ENCODE measurements around the gene BIRC2. TPM values are rescaled to one million over a fixed set of nuclear protein-coding genes. Genes with fewer than 3 reads are reported as not detected.

BIRC2 gene
- total and polyA plus RNA-seq, 10 of the 15 experiments (the other 5 are each of a cell fraction or from before 2014, with no cell fraction given): 13.8 to 75.8 (median 26.5) TPM

DNA sequence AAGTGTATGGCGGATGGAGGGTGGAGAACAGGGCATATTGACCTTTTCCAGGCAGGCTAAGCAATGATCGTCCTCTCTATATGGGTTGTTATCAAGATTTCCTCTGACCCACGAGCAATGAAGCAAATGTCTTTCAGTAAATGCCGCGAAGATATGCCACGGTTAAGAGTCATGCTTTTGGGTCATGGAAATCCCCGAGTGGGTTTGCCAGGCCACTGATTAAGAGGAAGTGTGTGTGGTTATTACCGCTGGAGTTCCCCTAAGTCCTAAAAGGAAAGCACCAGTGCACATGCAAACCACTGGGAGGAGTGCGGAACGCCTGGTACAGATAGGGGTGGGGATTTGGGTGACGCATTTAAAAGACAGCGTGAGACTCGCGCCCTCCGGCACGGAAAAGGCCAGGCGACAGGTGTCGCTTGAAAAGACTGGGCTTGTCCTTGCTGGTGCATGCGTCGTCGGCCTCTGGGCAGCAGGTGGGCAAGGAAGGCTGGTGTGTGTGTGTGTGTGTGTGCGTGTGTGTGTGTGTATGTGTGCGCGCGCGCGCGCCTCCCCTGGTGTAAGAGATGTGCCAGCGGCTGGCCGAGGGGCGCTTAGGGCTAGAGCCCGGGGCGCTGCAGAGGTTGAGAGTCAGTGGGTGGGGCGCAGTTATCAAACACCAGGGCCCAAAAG is 29.8 kb upstream of the BIRC2 start, which contains the start of gene BIRC3 (continued):
- TF ChIP-seq SIX5 (IDR thresholded peaks at IDR 0.05; ENCODE audit: low read depth, low read length, severe bottlenecking) (no peak), IKZF1 (conservative IDR thresholded peaks at IDR 0.05) (peak; percentile 99), SMAD5 (IDR thresholded peaks at IDR 0.05; ENCODE audit: low read depth) (peak; percentile 94; the same call in 1 of the 2 replicates), STAT1 (conservative IDR thresholded peaks at IDR 0.05) (no peak; the same call in 1 of the 2 replicates), ZNF207 (IDR thresholded peaks at IDR 0.05; ENCODE audit: borderline replicate concordance) (peak; percentile 56; the same call in 1 of the 2 replicates), CREB1 (IDR thresholded peaks at IDR 0.05; ENCODE audit: low read depth) (peak; percentile 84), NFXL1 (IDR thresholded peaks at IDR 0.05; ENCODE audit: borderline replicate concordance) (no peak), NRF1 (conservative IDR thresholded peaks at IDR 0.05; ENCODE audit: low read depth, low read length) (0 out of 2 replicates have a peak, but pooled peaks have one; percentile 20), EED (IDR thresholded peaks at IDR 0.05; ENCODE audit: low read depth) (peak; percentile 97), CEBPB (IDR thresholded peaks at IDR 0.05; ENCODE audit: borderline replicate concordance in 1 of 2, low read depth in 2 of 2, low read length in 2 of 2) (no peak; a peak in 1 of 4 replicates), MAX (IDR thresholded peaks at IDR 0.05; ENCODE audit: low read depth, low read length) (peak; percentile 81), EZH2 (IDR thresholded peaks at IDR 0.05; ENCODE audit: borderline replicate concordance, control insufficient read depth, low read depth, low read length) (no peak), HDGF (IDR thresholded peaks at IDR 0.05) (peak; percentile 99), ZNF384 (IDR thresholded peaks at IDR 0.05; ENCODE audit: borderline replicate concordance, low read depth, low read length) (no peak), TCF3 (IDR thresholded peaks at IDR 0.05; ENCODE audit: borderline replicate concordance, insufficient read depth, low read depth, low read length) (peak; percentile 98), PAX8 (IDR thresholded peaks at IDR 0.05) (no peak), ETV6 (conservative IDR thresholded peaks at IDR 0.05 in 1 of 2, IDR thresholded peaks at IDR 0.05 in 1 of 2; ENCODE audit: borderline replicate concordance in 1 of 2, low read depth in 1 of 2) (peak in 1 of 2 experiments; percentile 89; a peak in 2 of 4 replicates), ZNF24 (IDR thresholded peaks at IDR 0.05) (0 out of 2 replicates have a peak, but pooled peaks have one; percentile 4), JUND (IDR thresholded peaks at IDR 0.05; ENCODE audit: low read depth, low read length) (no peak), YY1 (IDR thresholded peaks at IDR 0.05; ENCODE audit: low read depth, low read length) (peak; percentile 59), BRCA1 (IDR thresholded peaks at IDR 0.05; ENCODE audit: low read depth, low read length) (no peak), CREM (IDR thresholded peaks at IDR 0.05; ENCODE audit: low read depth) (peak; percentile 95), TAF1 (IDR thresholded peaks at IDR 0.05; ENCODE audit: borderline replicate concordance, low read depth, low read length) (peak; percentile 73), KLF5 (IDR thresholded peaks at IDR 0.05; ENCODE audit: partially characterized antibody) (peak; percentile 93), HDAC6 (IDR thresholded peaks at IDR 0.05; ENCODE audit: unreplicated experiment) (peak; percentile 62), SP1 (IDR thresholded peaks at IDR 0.05; ENCODE audit: low read depth, low read length) (peak; percentile 85), NFYB (IDR thresholded peaks at IDR 0.05; ENCODE audit: insufficient read depth, low read depth, low read length) (no peak), MEF2B (IDR thresholded peaks at IDR 0.05; ENCODE audit: partially characterized antibody, poor library complexity, severe bottlenecking) (peak; percentile 91), MYB (IDR thresholded peaks at IDR 0.05; ENCODE audit: borderline replicate concordance, low read depth, low read length) (peak; percentile 90; the same call in 1 of the 2 replicates), JUNB (IDR thresholded peaks at IDR 0.05) (0 out of 2 replicates have a peak, but pooled peaks have one; percentile 35), MTA2 (IDR thresholded peaks at IDR 0.05; ENCODE audit: low read depth) (peak; percentile 99), ATF7 (IDR thresholded peaks at IDR 0.05; ENCODE audit: low read depth) (peak; percentile 95)
- TF ChIP-seq, protein P1, sequence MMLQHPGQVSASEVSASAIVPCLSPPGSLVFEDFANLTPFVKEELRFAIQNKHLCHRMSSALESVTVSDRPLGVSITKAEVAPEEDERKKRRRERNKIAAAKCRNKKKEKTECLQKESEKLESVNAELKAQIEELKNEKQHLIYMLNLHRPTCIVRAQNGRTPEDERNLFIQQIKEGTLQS (IDR thresholded peaks at IDR 0.05; ENCODE audit: borderline replicate concordance, extremely low read depth, low read depth, low read length): no peak

Measured in GM12878 (cell line).